Adipocyte (in vitro differentiated cells): Measurements from ENCODE around the gene BIRC6.

Experiments
- DNase-seq: peaks from one replicate; pipeline ENCODE4 v3.0.0-alpha.2; 2015; ENCODE audit warnings: low read depth
- H3K27me3 ChIP-seq: replicated peaks from 2 replicates; pipeline ENCODE4 v1.7.0; 2013; ENCODE audit warnings: mild to moderate bottlenecking, low read length, moderate library complexity; ENCODE audit not compliant: control insufficient read depth, insufficient read depth
- H3K36me3 ChIP-seq: 2 replicates; pipeline ENCODE4 v1.7.0; 2013; ENCODE audit warnings: low read length, mild to moderate bottlenecking, moderate library complexity; ENCODE audit not compliant: control insufficient read depth, insufficient read depth, severe bottlenecking
- H3K4me1 ChIP-seq: 2 replicates; pipeline ENCODE4 v1.7.0; 2013; ENCODE audit warnings: mild to moderate bottlenecking, low read length, moderate library complexity; ENCODE audit not compliant: control insufficient read depth, insufficient read depth
- H3K4me3 ChIP-seq: 2 replicates; pipeline ENCODE4 v1.7.0; 2013; ENCODE audit warnings: mild to moderate bottlenecking, low read length, moderate library complexity
- H3K9ac ChIP-seq: 2 replicates; pipeline ENCODE4 v1.7.0; 2013; ENCODE audit warnings: mild to moderate bottlenecking, low read length, moderate library complexity
- H3K9me3 ChIP-seq: 2 replicates; pipeline ENCODE4 v1.7.0; 2013; ENCODE audit warnings: mild to moderate bottlenecking, low read length, moderate library complexity; ENCODE audit not compliant: control insufficient read depth

BIRC6 gene

DNA sequence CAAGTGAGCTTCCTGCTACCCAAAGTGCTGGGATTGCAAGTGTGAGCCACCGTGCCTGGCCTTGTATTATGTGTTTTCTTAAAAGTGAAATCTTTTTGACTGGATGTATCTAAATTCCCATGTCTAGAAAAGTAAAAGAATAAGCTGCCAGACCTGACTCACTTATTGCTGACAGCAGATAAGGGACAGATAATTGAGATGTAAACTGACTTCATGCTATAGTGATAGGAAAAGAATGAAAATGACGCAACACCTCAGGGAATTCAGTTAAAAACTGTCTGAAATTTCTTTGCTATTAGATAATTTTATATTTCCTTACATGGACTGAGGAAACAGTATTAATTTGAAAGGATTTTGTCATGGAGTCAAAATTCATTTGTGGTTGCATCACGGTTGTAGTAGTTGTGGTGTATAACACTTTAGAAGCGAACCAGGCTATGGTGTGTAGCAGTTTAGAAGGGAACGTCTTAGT lies 290.4 kb downstream of the BIRC6 start:
- peaks cover 32% of the 10 kb centered on the region for H3K36me3 ChIP-seq
- DNase-seq = peak; percentile 83
- no peak overlapping the region for H3K9ac ChIP-seq
- H3K4me3 ChIP-seq = no peak overlapping the region
- no peaks in the 10 kb centered on the region for H3K27me3 ChIP-seq
- H3K4me1 ChIP-seq = peaks cover 13% of the 10 kb centered on the region
- H3K9me3 ChIP-seq = no peaks in the 10 kb centered on the region

GRCh38 chr2:32652555-32653209 lies 295.9 kb downstream of the BIRC6 start:
- peak; percentile 75 for DNase-seq
- Histone ChIP-seq H3K4me1 (peaks cover 15% of the 10 kb centered on the region), H3K9ac (no peak overlapping the region), H3K4me3 (peak overlapping the region; percentile 35), H3K9me3 (no peaks in the 10 kb centered on the region), H3K36me3 (peaks cover 19% of the 10 kb centered on the region), H3K27me3 (no peaks in the 10 kb centered on the region)

- H3K36me3 ChIP-seq = peaks cover 6% of the 10 kb centered on the region
- no peak overlapping the region for H3K9ac ChIP-seq
- no peak for DNase-seq
- no peaks in the 10 kb centered on the region for H3K27me3 ChIP-seq
- H3K4me3 ChIP-seq = no peak overlapping the region
- H3K4me1 ChIP-seq = peaks cover 12% of the 10 kb centered on the region
- no peaks in the 10 kb centered on the region for H3K9me3 ChIP-seq
Observed at GRCh38 chr2:32656069-32656468, 299.2 kb downstream of the BIRC6 start.

DNA sequence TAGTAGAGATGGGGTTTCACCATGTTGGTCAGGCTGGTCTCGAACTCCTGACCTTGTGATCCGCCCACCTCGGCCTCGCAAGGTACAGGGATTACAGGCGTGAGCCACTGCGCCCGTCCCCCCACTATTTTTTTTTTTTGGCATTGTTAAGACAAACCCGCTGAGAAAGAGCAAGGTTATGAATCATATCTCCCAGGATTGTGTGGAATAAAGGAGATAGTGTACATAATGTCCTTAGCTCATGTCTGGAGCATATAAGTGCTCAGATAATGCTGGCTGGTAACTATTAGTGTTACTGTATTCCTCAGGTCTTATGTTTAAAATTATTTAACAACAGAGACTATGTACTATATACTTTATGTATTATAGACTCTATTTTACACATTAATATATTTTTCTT lies 307.0 kb downstream of the BIRC6 start:
- Histone ChIP-seq H3K36me3 (peaks cover 15% of the 10 kb centered on the region), H3K4me1 (no peaks in the 10 kb centered on the region), H3K27me3 (no peaks in the 10 kb centered on the region), H3K9ac (no peak overlapping the region), H3K9me3 (no peaks in the 10 kb centered on the region), H3K4me3 (no peak overlapping the region)
- DNase-seq = no peak

DNA sequence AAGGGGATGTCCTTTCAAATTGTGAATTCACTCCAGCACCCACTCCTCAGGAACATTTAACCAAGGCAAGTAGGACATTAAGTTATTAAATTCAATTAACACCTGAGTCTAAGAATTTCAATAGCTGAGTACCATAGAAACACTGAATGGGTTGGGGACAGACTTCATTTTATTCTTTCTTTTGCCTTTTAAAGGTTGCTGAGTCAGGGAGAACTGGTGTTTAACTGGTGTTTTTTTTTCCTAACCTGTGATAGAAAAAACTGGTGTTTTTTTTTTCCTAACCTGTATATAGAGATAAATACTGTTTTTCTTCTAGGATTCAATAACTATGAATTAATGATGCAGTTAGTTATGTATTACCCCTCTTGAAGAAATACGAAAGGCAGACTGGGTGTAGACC lies 309.9 kb downstream of the BIRC6 start:
- no peaks in the 10 kb centered on the region for H3K27me3 ChIP-seq
- peaks cover 11% of the 10 kb centered on the region for H3K36me3 ChIP-seq
- no peak overlapping the region for H3K4me3 ChIP-seq
- no peaks in the 10 kb centered on the region for H3K9me3 ChIP-seq
- no peak overlapping the region for H3K9ac ChIP-seq
- H3K4me1 ChIP-seq = no peaks in the 10 kb centered on the region
- no peak for DNase-seq

DNA sequence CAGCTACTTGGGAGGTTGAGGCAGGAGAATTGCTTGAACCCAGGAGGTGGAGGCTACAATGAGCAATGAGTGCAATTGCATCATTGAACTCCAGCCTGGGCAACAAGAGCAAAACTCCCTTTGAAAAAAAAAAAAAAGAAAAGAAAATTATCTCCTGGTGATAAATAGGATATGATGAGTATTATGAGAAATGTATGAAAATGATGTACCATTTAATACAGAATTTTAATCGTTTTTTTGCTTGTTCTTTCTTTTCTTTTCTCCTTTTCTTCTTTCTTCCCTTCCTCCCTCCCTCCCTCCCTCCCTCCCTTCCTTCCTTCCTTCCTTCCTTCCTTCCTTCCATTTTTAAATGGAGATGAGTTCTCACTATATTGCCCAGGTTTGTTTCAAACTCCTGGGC lies 311.4 kb downstream of the BIRC6 start:
- Histone ChIP-seq H3K9me3 (no peaks in the 10 kb centered on the region), H3K4me1 (no peaks in the 10 kb centered on the region), H3K36me3 (peaks cover 11% of the 10 kb centered on the region), H3K9ac (no peak overlapping the region), H3K4me3 (no peak overlapping the region), H3K27me3 (no peaks in the 10 kb centered on the region)
- DNase-seq = no peak
